HG03175 (cell line): ENCODE data around the gene SHQ1.
A peak's percentile ranks its signal among the peaks of the same experiment; 100 is the strongest.
"Not testable (repeated sequence)": the region's sequence is repeated elsewhere in the genome, so short reads cannot be mapped to it uniquely, and the experiment has no call there.

Experiments
- ATAC-seq: cut with Tn5 transposase; IDR thresholded peaks from one replicate; pipeline ENCODE4 v1.9.1; 2021; ENCODE audit warnings: mild to moderate bottlenecking, moderate library complexity; ENCODE audit not compliant: unreplicated experiment

Gene SHQ1

GRCh38 chr3:72803573-72803972, 44.7 kb downstream of the SHQ1 start:
- ATAC-seq = no peak

DNA sequence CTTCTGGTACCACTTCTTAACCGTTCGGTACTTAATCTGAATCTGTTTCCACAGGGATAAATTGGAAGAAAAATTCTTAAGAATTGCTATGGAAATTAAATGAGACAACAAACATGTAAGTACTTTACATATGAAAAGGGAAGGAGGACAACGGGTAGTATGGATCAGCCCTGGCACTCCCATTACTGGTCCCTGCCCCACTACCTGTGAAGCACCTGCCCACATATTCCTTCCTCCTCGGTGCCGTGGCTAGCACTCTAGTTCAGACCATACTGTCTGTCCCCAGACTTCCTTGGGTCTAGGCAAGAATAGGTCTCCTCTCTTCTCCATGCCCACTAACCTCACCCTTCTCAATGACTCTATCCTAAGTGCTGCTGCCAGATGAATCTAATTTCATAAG, 46.2 kb downstream of the SHQ1 start:
- ATAC-seq = no peak

- ATAC-seq = no peak
These were observed 47.4 kb downstream of the SHQ1 start for GRCh38 chr3:72800869-72801268.

GRCh38 chr3:72798552-72799195, 49.6 kb downstream of the SHQ1 start:
- ATAC-seq = no peak

- ATAC-seq = no peak
These were observed 50.3 kb downstream of the SHQ1 start for GRCh38 chr3:72797773-72798543.

GRCh38 chr3:72794079-72794478, 54.2 kb downstream of the SHQ1 start:
- no peak for ATAC-seq

GRCh38 chr3:72791161-72791560, 57.1 kb downstream of the SHQ1 start:
- ATAC-seq = no peak

DNA sequence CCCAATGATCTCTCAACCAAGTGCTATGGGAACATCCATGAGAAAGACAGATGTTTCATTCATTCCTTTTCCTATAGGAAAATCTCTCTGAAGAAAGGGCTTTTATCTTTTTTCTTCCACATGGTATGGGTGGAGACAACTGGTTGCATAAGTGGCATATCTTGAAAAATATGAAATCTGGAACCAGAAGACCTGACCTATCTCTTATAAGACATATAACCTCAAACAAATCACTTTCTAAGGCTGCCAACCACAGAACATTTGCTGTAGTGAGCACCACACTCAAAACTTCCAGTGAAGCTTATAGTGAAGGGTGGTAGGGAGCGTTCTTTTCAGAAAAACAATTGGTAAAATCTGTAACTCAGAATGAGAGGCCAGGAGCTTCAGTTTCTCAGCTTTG, 58.5 kb downstream of the SHQ1 start:
- no peak for ATAC-seq

GRCh38 chr3:72788232-72788631, 60.0 kb downstream of the SHQ1 start:
- ATAC-seq = not testable (repeated sequence)

- no peak for ATAC-seq
These were observed 61.6 kb downstream of the SHQ1 start for GRCh38 chr3:72786668-72787067.

DNA sequence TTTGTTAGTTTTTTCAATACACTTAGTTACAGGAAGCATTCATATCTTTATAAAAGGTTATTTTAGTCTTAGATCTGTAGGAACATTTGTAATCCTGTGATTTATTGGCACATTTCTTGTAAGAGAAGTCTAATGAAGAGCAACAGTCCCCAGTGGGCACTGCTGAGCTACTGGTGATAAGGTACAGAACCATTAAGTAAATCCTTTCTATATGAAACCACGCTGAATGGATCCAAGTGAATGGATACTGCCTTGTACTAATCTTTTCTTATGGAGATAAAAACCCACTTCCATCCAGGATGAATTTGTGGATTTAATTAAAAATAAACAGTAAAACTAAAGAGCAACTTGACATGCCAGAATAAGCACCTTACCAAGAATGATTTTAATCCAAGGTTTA, 64.0 kb downstream of the SHQ1 start:
- no peak for ATAC-seq

GRCh38 chr3:72782521-72782920, 65.7 kb downstream of the SHQ1 start:
- no peak for ATAC-seq

- ATAC-seq = no peak
These were observed 78.3 kb downstream of the SHQ1 start for GRCh38 chr3:72769758-72770540.

- no peak for ATAC-seq
These were observed 79.3 kb downstream of the SHQ1 start for GRCh38 chr3:72768936-72769335.

GRCh38 chr3:72768481-72768880, 79.8 kb downstream of the SHQ1 start:
- ATAC-seq = no peak

DNA sequence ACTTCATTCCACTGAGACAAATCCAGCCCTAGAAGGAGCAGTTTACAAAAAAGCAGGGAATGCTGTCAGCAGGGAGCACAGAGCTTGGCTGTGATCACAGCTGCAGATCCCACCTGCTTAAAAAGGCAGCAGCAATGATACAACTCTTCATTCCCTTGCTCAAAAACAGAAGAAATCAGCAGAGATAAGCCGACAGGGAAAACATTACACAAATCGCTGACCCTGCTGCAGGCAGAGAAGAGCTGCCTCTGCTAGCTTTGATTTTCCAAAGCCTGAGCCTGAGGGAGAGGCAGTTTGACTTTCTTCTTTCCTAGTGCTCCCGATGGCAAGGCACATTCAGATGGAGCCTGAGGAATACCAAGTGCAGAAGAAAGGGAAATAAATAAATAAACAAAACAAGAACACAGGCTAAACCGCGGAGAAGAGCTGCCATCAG, 80.2 kb downstream of the SHQ1 start:
- ATAC-seq = no peak

GRCh38 chr3:72766866-72767265, 81.4 kb downstream of the SHQ1 start:
- no peak for ATAC-seq

- no peak for ATAC-seq
These were observed 84.3 kb downstream of the SHQ1 start for GRCh38 chr3:72763751-72764440.

GRCh38 chr3:72761410-72761809, 86.8 kb downstream of the SHQ1 start:
- ATAC-seq = no peak

DNA sequence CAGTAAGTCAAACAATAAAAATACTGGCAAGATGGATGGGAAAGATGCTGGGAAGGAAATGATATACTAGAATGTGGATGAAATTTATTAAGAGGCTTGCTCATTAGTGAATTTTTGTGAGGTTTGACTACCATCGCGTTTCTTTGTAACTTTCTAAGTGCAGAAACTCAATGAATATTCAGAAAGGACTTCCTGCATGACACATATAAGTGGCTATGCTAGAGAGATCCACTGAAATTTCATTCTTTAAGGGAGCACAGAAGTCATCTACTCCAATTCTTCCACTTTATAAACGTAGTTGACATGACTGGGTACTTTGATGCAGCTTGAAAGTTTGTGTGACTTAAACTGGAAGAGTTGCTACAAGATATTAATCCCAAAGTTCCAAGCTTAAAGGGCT, 88.0 kb downstream of the SHQ1 start:
- ATAC-seq = no peak

DNA sequence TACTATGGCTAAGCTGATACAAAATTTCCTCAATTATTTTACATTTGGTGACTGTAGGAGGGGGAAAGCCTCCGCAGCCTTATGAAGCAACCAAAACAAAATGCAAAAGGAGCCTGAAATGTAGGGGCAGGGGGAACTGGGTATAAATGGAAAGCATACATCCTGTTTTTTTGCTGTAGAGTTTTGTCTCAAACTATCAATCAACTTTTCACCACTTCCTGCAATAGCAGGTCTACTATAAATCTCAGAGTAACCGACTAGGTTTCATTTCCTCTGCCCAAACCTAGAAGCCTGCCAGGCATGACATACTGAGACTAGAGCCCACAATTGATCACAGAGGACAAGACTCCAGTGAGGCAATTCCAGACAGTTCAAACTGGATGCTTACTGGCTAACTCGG, 91.3 kb downstream of the SHQ1 start:
- peak; percentile 100 for ATAC-seq
